ENCODE data around the gene GABRP. TPM values are rescaled to one million over a fixed set of nuclear protein-coding genes. Genes with fewer than 3 reads are reported as not detected.

The GABRP gene
- total RNA-seq, 1 donor from 2014 or later, result not detected

- no peak for DNase-seq (ENCODE audit: low spot score)
- no peaks in the 10 kb centered on the region for H3K9me3 Mint-ChIP-seq
- Histone ChIP-seq H4K20me1 (ENCODE audit: low read depth) (no peaks in the 10 kb centered on the region), H3F3A (ENCODE audit: low read depth) (no peaks in the 10 kb centered on the region), H3K27me3 (no peaks in the 10 kb centered on the region), H3K36me3 (no peaks in the 10 kb centered on the region), H2AFZ (replicated peaks) (no peak overlapping the region), H3K79me2 (ENCODE audit: low read depth) (no peaks in the 10 kb centered on the region), H3K27ac (no peak overlapping the region), H3K4me3 (no peak overlapping the region), H3K4me2 (no peak overlapping the region), H3K4me1 (no peaks in the 10 kb centered on the region), H3K9me3 (ENCODE audit: low read depth) (no peaks in the 10 kb centered on the region), H3K9ac (no peak overlapping the region)
- H3K4me1 Mint-ChIP-seq, result no peaks in the 10 kb centered on the region
- no peak overlapping the region for H3K4me3 Mint-ChIP-seq
- no peak overlapping the region for H3K27ac Mint-ChIP-seq
- peaks cover 2% of the 10 kb centered on the region for H3K27me3 Mint-ChIP-seq (ENCODE audit: insufficient read depth, low read depth)
- no peaks in the 10 kb centered on the region for H3K36me3 Mint-ChIP-seq
- TF ChIP-seq EZH2phosphoT487 (IDR thresholded peaks at IDR 0.05), result no peak
- TF ChIP-seq EZH2 (IDR thresholded peaks at IDR 0.05), result no peak
These were observed 61.1 kb downstream of the GABRP start for GRCh38 chr5:170844651-170845050.

GRCh38 chr5:170846416-170846815 is 62.9 kb downstream of the GABRP start:
- Histone ChIP-seq H2AFZ (replicated peaks) (no peak overlapping the region), H3F3A (ENCODE audit: low read depth) (no peaks in the 10 kb centered on the region), H4K20me1 (ENCODE audit: low read depth) (no peaks in the 10 kb centered on the region), H3K79me2 (ENCODE audit: low read depth) (no peaks in the 10 kb centered on the region), H3K4me1 (no peaks in the 10 kb centered on the region), H3K4me2 (no peak overlapping the region), H3K4me3 (no peak overlapping the region), H3K9me3 (ENCODE audit: low read depth) (no peaks in the 10 kb centered on the region), H3K27me3 (no peaks in the 10 kb centered on the region), H3K27ac (no peak overlapping the region), H3K9ac (no peak overlapping the region), H3K36me3 (no peaks in the 10 kb centered on the region)
- Mint-ChIP-seq H3K27me3 (ENCODE audit: insufficient read depth, low read depth) (peaks cover 2% of the 10 kb centered on the region), H3K36me3 (no peaks in the 10 kb centered on the region), H3K4me3 (no peak overlapping the region), H3K9me3 (no peaks in the 10 kb centered on the region), H3K27ac (no peak overlapping the region), H3K4me1 (no peaks in the 10 kb centered on the region)
- DNase-seq (ENCODE audit: low spot score), result no peak
- TF ChIP-seq EZH2phosphoT487 (IDR thresholded peaks at IDR 0.05), result no peak
- TF ChIP-seq EZH2 (IDR thresholded peaks at IDR 0.05), result no peak
- no peak for TF ChIP-seq CTCF (IDR thresholded peaks at IDR 0.05)

- no peak overlapping the region for H3K4me3 ChIP-seq
- H3K4me2 ChIP-seq, result no peak overlapping the region
- no peak overlapping the region for H3K9ac ChIP-seq
- Mint-ChIP-seq H3K9me3 (no peaks in the 10 kb centered on the region), H3K27ac (no peak overlapping the region), H3K36me3 (no peaks in the 10 kb centered on the region), H3K4me1 (no peaks in the 10 kb centered on the region), H3K27me3 (ENCODE audit: insufficient read depth, low read depth) (peaks cover 2% of the 10 kb centered on the region), H3K4me3 (no peak overlapping the region)
- no peak overlapping the region for H2AFZ ChIP-seq (replicated peaks)
- TF ChIP-seq EZH2 (IDR thresholded peaks at IDR 0.05) (no peak), CTCF (IDR thresholded peaks at IDR 0.05) (no peak), EZH2phosphoT487 (IDR thresholded peaks at IDR 0.05) (no peak)
- no peaks in the 10 kb centered on the region for H3K9me3 ChIP-seq (ENCODE audit: low read depth)
- H3K27ac ChIP-seq, result no peak overlapping the region
- H3F3A ChIP-seq (ENCODE audit: low read depth), result no peaks in the 10 kb centered on the region
- no peaks in the 10 kb centered on the region for H3K27me3 ChIP-seq
- no peaks in the 10 kb centered on the region for H4K20me1 ChIP-seq (ENCODE audit: low read depth)
- no peak for DNase-seq (ENCODE audit: low spot score)
- H3K79me2 ChIP-seq (ENCODE audit: low read depth), result no peaks in the 10 kb centered on the region
- H3K4me1 ChIP-seq, result no peaks in the 10 kb centered on the region
- H3K36me3 ChIP-seq, result no peaks in the 10 kb centered on the region
These were observed 63.3 kb downstream of the GABRP start for GRCh38 chr5:170846846-170847245.

- Mint-ChIP-seq H3K4me1 (no peaks in the 10 kb centered on the region), H3K27me3 (ENCODE audit: insufficient read depth, low read depth) (peaks cover 4% of the 10 kb centered on the region), H3K4me3 (no peak overlapping the region), H3K27ac (no peak overlapping the region), H3K9me3 (no peaks in the 10 kb centered on the region), H3K36me3 (no peaks in the 10 kb centered on the region)
- H3K79me2 ChIP-seq (ENCODE audit: low read depth), result no peaks in the 10 kb centered on the region
- no peak overlapping the region for H2AFZ ChIP-seq (replicated peaks)
- no peaks in the 10 kb centered on the region for H3K9me3 ChIP-seq (ENCODE audit: low read depth)
- H3K4me1 ChIP-seq, result no peaks in the 10 kb centered on the region
- no peaks in the 10 kb centered on the region for H3K36me3 ChIP-seq
- H4K20me1 ChIP-seq (ENCODE audit: low read depth), result no peaks in the 10 kb centered on the region
- H3K4me3 ChIP-seq, result no peak overlapping the region
- DNase-seq (ENCODE audit: low spot score), result no peak
- no peak for TF ChIP-seq EZH2phosphoT487 (IDR thresholded peaks at IDR 0.05)
- TF ChIP-seq EZH2 (IDR thresholded peaks at IDR 0.05), result no peak
- H3K9ac ChIP-seq, result no peak overlapping the region
- no peak overlapping the region for H3K4me2 ChIP-seq
- H3K27ac ChIP-seq, result no peak overlapping the region
- no peaks in the 10 kb centered on the region for H3K27me3 ChIP-seq
- H3F3A ChIP-seq (ENCODE audit: low read depth), result no peaks in the 10 kb centered on the region
These were observed 64.5 kb downstream of the GABRP start for GRCh38 chr5:170848033-170848432.

Measured in neural progenitor cell (in vitro differentiated cells).